ENCODE measurements around the gene CAMP.

The CAMP gene

DNA sequence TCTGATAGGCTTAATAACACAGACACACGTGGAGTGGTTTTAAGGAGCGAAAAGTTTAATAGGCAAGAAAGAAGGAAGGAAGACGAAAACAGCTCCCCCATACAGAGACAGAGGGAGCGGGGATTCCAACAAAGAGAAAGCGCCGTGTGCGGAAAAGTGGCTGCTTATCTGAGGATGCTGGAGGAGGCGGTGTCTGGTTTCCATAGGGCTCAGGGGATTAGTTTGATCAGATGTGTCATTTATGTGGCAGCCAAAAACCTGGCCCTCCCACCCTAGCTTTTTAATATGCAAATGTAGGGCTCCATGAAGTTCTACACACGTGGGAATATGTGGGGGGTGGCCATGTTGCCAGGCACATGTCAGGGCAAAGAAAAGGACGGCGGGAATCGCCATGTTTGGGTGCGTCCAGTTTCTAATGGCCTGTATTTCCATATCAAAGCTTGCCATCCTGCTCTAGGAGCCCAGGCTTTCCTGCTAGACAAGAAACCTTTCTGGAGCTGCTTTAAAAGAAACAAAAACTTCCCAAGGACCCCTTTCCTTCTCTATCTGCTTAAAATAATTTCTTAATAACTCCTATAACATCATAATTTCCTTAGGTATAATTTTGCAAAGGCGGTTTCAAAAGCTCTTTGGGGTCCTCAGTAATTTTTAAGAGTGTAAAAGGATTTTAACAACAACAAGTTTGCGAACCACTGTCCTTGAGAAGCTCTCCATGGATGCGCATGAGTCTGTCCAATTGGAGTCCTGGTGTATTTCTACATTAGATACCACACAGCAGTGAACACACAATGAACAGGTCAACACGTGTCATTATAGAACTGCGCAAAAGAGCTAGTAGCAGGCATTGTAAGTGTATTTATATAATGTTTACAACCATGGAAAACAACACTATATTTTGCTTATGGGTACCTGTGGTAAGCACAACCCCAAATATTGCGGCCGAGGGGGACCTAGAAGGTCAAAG lies 17.0 kb downstream of the CAMP start:
- no peak for TF ChIP-seq FOXP2 (optimal IDR thresholded peaks at IDR 0.05; ENCODE audit: borderline replicate concordance, extremely low read depth, extremely low read length, insufficient read depth)
- TF ChIP-seq, protein P1, sequence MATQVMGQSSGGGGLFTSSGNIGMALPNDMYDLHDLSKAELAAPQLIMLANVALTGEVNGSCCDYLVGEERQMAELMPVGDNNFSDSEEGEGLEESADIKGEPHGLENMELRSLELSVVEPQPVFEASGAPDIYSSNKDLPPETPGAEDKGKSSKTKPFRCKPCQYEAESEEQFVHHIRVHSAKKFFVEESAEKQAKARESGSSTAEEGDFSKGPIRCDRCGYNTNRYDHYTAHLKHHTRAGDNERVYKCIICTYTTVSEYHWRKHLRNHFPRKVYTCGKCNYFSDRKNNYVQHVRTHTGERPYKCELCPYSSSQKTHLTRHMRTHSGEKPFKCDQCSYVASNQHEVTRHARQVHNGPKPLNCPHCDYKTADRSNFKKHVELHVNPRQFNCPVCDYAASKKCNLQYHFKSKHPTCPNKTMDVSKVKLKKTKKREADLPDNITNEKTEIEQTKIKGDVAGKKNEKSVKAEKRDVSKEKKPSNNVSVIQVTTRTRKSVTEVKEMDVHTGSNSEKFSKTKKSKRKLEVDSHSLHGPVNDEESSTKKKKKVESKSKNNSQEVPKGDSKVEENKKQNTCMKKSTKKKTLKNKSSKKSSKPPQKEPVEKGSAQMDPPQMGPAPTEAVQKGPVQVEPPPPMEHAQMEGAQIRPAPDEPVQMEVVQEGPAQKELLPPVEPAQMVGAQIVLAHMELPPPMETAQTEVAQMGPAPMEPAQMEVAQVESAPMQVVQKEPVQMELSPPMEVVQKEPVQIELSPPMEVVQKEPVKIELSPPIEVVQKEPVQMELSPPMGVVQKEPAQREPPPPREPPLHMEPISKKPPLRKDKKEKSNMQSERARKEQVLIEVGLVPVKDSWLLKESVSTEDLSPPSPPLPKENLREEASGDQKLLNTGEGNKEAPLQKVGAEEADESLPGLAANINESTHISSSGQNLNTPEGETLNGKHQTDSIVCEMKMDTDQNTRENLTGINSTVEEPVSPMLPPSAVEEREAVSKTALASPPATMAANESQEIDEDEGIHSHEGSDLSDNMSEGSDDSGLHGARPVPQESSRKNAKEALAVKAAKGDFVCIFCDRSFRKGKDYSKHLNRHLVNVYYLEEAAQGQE (IDR thresholded peaks at IDR 0.05; ENCODE audit: insufficient read depth in 1 of 2, low read depth in 2 of 2, low read length in 2 of 2) = no peak

DNA sequence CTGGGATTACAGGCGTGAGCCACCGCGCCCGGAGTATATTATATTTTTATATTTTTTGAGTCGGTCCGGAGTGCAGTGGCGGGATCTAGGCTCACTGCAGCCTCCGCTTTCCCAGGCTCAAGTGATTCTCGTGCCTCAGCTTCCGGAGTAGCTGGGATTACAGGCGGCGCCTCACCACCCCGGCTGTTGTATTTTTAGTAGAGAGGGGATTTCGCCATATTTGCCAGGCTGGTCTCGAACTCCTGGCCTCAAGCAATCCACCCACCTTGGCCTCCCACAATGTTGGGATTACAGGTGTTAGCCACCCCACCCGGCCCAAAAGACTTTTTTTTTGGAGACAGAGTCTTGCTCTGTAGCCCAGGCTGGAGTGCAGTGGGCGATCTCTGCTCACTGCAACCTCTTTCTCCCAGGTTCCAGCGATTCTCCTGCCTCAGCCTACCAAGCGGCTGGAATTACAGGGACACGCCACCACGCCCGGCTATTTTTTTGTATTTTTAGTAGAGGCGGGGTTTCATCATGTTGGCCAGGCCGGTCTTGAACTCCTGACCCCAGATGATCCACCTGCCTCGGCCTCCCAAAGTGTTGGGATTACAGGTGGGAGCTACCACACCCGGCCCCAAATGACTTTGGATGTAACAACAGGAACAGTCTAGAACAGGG lies 18.6 kb downstream of the CAMP start:
- no peak for TF ChIP-seq FOXP2 (optimal IDR thresholded peaks at IDR 0.05; ENCODE audit: borderline replicate concordance, extremely low read depth, extremely low read length, insufficient read depth)
- TF ChIP-seq, protein P1 (IDR thresholded peaks at IDR 0.05; ENCODE audit: insufficient read depth in 1 of 2, low read depth in 2 of 2, low read length in 2 of 2) = no peak
- TF ChIP-seq SIN3A (IDR thresholded peaks at IDR 0.05; ENCODE audit: borderline replicate concordance, insufficient read depth, low read length) = no peak
- no peak for TF ChIP-seq POLR2AphosphoS5 (IDR thresholded peaks at IDR 0.05; ENCODE audit: low read depth, low read length)
- no peak for TF ChIP-seq TAF1 (IDR thresholded peaks at IDR 0.05; ENCODE audit: borderline replicate concordance, insufficient read depth, low read length)

DNA sequence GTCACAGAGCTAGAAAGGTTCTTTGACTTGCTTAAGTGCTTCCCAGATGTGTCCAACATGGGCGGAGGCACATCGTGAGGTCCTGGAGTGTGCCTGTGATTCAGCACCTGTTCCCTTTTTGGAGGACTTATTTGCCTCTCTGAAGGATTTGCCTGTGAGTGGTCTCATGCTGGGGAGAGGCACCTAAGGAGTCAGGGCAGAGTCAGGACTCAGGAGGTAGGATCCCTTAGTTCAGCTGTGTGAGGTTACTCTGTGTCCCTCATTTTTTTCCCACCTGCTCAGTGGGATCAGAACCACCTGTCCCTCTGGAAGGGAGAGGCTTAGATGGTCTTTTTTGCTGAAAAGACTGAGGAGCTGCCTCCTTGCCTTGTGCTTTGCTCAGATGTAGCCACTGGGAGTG lies 20.6 kb downstream of the CAMP start:
- no peak for TF ChIP-seq FOXP2 (optimal IDR thresholded peaks at IDR 0.05; ENCODE audit: borderline replicate concordance, extremely low read depth, extremely low read length, insufficient read depth)
- TF ChIP-seq, protein P1 (IDR thresholded peaks at IDR 0.05; ENCODE audit: insufficient read depth in 1 of 2, low read depth in 2 of 2, low read length in 2 of 2) = no peak
- no peak for TF ChIP-seq POLR2AphosphoS5 (IDR thresholded peaks at IDR 0.05; ENCODE audit: low read depth, low read length)
- TF ChIP-seq TAF1 (IDR thresholded peaks at IDR 0.05; ENCODE audit: borderline replicate concordance, insufficient read depth, low read length) = no peak
- TF ChIP-seq SIN3A (IDR thresholded peaks at IDR 0.05; ENCODE audit: borderline replicate concordance, insufficient read depth, low read length) = no peak

DNA sequence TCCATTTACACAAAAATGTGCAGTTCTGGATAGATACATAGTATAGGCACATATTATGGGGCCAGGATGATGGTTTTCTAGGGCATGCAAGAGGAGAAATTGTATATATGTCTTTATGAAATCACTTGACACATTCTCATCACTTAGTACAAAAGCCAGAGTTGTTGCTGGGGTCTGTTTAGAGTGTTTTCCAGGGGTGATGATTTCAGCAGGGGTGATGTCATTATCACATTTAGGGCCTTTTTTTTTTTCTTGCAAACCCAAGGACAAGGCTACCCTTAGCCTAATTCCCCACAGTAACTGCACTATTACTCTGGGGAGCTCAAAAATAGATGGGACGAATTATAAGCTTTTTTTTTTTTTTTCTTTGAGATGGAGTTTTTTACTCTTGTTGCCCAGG lies 21.2 kb downstream of the CAMP start:
- TF ChIP-seq SIN3A (IDR thresholded peaks at IDR 0.05; ENCODE audit: borderline replicate concordance, insufficient read depth, low read length) (no peak), TAF1 (IDR thresholded peaks at IDR 0.05; ENCODE audit: borderline replicate concordance, insufficient read depth, low read length) (no peak), FOXP2 (optimal IDR thresholded peaks at IDR 0.05; ENCODE audit: borderline replicate concordance, extremely low read depth, extremely low read length, insufficient read depth) (no peak), POLR2AphosphoS5 (IDR thresholded peaks at IDR 0.05; ENCODE audit: low read depth, low read length) (no peak)
- TF ChIP-seq, protein P1 (IDR thresholded peaks at IDR 0.05; ENCODE audit: insufficient read depth in 1 of 2, low read depth in 2 of 2, low read length in 2 of 2) = no peak

All from PFSK-1 (cell line).